ENCODE results near the gene FKBP14.

Gene FKBP14

DNA sequence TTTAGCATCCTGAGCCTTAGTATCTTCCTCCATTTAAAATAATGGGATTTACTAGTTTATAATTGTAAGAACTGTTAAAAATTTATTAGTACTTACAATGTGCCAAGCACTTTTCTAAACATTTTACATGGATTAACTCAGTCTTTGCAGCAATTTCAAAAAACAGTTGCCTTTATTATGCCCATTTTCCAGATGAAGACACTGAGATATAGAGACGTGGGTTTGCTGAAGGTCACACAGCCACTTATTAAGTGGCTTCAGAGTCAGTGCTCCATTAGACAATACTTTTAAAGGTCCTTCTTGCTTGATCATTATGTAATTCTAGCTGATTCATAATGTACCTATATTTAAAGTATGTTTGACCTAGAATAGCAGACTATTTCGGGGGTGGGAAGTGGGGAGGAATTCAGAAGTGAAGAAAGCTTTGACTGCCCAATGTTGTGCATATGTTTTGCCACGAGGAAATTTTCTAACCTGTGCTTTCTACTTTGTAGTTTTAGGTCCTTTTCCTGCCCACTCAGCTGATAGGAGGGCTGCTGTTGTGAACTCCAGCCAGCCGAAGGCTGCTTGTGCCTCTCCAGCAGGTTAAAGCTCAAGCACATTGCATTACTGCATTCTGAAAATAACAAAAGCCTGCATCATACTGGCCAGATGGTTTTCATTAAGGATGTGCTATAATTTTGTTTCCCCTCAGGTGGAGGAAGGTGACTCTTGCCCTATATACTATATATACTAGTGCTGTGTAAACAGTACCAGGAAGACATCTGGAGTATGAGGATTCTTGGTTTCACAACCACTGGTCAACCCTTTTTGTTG, 6.0 kb upstream of the FKBP14 start:
- no peak for DNase-seq

DNA sequence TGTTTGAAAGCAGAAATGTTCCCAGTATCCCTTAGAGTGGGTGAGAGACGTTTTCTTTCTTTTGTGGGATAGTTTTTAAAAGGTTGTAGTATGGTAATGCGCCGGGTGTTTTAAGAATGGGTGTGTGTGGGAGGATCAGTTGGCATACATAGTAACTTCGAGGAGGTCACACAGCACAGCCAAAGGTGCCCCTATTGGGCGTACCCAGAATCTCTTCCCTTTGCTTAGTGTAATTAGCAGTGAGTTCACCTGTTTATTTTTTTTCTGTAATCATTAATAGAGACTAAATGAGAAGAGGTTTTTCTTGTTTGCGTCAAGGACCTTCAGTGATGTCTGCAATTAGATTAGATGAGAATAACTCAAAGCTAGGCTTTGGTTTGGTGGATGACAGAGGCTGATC, 3.2 kb upstream of the FKBP14 start:
- peak; percentile 21 for DNase-seq

DNA sequence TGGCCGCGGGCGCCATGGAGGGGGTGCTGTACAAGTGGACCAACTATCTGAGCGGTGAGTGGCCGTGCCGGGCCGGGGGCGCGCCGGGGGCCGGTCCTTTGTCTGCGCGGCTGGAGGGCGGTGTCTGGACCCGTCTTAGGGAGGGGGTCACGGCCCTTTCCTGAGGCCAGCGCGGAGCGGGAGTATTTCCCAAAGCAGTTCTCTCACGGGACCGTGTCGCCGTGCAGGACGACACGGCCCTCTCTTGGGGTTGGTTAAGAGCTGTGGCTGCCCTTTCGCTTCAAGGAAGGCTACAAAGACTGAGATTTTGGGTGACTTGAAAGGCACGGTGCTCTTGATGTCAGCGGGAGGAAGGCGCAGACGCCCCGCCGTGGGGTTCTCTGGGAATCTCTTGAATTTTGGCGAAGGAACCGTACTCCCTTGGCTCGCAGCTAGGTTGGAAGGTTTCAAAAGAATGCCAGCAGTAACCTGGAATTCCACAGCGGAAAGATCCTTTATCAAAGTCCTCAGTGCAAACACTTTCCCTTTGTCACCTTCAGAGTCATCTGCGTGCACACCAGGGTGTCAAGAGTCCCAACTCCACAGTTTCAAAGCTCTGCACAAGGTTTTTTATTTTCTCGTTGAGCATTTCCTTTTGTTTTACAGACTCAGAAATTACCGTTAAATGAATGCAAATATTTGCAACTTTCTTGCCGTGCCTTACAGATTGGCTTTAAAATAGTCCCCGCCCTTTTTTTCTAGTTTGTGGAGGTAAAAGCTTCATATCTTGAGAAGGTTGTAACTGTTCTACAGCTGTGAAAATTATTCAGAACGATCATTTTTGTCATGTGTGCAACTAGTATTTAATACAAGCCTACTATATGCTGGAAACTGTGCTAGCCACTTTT, 2.5 kb upstream of the FKBP14 start:
- DNase-seq, result peak; percentile 33

DNA sequence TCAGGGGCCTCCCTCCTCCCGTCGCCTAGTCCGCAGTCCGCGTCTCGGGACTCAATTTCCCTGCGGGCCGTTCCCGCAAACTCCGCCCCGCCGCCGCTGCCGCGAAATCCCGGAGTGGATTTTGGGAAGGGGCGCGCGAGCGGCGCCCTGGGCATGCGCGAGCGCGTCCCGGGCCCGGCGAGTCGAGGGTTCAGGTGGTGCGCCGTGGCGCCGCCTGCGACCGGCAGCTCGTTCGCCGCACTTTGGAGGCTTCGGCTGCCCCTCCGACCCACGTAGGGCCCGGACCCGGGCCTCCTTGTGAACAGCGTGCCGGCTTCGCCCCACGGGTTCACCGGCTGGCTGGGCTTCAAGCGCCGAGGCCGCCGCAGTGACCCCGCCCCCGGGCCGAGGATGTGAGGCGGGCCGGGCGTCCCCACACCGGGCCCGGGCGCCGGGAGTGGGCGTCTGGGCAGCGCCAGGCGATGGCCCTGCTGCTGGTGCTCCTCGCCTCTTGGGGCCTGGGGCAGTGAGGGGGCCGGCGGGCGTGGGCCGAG, 1.8 kb upstream of the FKBP14 start, which contains the start of gene PLEKHA8:
Gene PLEKHA8 (plus strand): TSS at position 197 of the 533 bp plus-strand sequence. CDS start 351 bp downstream, outside the sequence.
- peak; percentile 92 for DNase-seq

DNA sequence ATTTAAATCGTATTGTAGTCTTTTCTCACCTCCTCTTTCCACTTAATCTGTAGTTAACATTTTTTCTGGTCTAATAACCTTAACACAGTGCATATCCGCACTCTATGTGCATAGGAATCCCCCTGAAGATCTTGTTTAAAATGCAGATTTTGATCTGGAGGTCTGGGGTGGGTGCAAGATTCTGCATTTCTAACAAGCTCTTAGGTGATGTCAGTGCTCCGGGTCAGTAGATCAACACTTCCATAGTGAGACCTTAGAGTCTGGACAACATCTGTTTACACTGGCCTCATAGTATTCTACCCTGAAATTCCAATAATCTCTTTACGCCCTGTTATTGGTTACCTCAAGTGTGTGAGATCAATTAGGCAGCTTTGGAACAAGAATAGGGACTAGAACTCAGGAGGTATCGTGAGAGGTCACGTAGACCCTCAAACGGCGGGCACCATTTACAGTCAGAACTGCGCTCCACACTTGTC, 1.3 kb upstream of the FKBP14 start:
- DNase-seq, result peak; percentile 4

DNA sequence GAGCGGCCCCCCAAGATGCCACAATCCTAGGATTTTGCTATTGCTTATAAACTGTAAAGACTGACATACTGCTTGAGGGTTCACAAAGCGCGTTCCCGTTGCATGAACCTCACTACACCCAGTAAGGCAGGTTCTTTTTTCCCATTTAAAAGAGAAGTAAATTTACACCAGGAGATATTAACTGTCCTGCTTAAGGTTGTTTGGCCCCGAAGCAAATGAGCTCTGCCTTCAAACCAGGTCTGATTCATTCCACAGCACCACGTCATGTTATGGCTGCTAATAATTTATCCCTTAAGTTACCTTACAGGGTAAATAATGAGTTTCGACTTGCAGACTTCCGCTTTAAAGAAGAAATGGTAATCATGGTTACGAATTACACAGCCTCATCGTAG, 559 bp upstream of the FKBP14 start:
- DNase-seq, result peak; percentile 53

DNA sequence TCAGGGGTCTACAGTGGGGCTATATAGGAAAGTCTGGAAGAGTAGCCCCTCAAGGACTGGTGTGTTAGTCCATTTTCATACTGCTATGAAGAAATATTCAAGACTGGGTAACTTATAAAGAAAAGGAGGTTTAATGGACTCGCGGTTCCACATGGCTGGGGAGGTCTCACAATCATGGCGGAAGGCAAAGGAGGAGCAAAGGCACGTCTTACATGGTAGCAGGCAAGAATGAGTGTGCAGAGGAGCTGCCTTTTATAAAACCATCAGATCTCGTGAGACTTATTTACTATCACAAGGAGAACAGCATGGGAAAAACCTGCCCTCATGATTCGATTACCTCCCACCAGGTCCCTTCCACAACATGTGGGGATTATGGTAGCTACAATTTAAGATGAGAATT, 3.0 kb downstream of the FKBP14 start:
- DNase-seq, result no peak

DNA sequence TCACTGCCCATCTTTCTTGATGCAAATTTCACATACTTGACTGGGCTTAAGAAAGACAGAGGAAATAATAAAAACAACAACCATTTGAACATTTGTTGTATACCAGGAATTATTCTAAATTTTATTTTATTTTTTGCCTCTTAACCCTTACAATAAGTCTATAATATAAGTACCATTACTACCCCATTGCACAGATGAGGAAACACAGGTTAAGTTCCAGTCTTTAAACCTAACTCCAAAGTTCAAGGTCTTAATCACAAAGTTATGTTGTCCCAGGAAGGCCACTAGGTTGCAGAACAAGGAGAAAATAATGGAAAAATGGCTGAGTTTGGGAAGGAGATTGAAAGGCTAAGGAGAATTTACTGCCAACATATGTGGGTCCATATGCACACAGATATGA, 3.5 kb downstream of the FKBP14 start:
- no peak for DNase-seq

DNA sequence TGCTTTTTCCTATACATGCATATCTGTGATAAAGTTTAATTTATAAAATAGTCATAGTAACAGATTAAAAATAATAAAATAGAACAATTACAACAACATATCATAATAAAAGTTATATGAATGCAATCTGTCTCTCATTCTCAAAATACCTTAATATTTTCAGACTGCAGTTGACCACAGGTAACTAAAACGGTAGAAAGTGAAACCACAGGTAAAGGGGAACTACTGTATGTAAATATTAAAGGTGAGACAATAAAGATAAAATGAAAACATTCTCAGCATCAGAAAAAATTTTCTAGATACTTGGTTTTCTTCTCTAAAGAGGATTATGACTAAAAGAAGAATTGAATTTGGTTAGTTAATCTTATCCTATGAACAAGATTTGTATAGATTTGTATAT, 6.0 kb downstream of the FKBP14 start:
- DNase-seq, result no peak

DNA sequence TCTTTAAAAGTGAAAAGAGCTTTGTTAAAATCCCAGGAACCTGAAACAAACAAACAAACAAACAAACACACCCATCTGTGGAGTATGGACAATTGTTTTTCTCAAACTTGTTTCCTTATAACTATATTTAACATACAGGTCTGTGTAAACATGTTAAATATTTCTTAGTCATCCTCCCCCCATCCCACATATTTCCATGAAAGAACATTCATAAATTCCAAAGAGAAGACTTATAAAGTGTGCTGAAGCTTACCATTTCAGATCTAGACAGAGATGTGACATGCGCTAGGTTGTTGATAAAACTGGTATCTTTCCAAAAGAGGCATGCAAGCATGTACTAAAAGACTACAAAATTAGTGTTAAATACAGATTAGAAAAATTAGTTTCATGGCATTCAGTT, 6.5 kb downstream of the FKBP14 start:
- DNase-seq, result no peak

DNA sequence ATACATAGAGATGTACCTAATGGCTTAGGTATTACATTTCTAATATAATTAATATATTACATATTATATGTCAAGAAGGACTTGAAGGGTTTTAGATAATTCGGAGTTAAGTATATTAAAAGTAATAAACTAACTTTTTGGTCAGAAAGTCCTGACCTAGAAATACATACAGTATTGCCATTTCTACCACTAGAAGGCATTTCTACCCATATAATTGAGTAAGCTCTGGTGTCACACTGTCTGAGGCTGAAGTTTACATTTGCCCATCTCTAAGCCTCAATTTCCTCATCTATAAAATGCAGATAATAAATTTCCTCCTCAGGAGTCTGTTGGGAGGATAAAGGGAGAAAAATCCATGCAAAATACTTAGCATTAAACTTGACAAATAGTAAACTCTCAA, 7.1 kb downstream of the FKBP14 start:
- no peak for DNase-seq

DNA sequence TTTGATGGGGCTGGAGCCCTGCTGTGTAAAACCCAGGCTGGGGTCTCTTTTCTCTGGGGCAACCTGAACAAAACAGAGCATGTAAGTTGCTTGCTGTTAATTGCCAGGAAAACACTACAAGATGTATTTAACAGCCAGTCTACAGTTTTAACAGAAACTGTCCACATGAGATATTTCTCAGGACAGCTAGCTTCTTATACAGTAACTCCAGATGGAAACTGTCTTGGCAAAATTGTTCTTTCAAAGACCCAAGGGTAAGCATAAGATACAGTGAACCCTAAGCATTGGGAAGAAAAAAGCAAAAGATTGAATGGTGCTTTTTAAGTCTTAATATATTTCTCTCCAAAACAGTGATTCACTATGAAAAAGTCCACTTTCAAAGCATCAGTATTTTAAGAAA, 8.1 kb downstream of the FKBP14 start:
- no peak for DNase-seq

DNA sequence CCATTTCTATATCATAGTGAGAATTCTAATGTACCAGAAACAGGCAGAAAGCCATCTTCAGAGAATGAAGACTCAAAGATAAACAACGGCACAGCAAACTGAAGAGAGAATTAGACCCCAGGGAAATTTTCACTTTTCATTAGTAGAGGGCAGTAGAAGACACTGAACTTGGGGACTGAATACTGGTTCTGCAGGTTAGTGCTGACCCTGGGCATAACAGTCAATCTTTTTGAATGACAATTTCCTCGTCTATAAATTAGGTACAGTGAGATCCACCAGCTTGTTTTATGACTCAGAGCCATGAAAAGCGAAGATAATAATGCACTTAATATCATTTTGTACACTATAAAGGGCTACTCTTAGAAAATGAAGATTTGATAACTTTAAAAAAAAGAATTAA, 13.7 kb downstream of the FKBP14 start:
- no peak for DNase-seq

DNA sequence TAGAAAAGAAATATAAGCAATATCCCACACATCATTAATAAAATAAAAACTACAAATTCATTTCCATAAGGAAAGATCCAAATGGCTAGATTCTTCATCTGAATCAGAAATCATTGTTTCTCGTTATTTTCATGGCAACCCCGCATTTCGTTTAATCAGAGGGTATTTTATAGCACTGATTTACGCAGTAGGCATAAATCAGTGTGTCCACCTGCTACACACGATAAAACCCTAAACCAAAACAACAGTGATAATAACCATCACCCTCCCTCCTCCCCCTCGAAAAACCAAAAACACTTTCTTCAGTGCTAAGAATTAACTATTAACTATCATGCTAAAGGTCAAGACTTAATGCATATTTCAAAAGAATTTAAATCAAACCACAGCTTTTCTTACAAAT, 16.5 kb downstream of the FKBP14 start:
- no peak for DNase-seq

DNA sequence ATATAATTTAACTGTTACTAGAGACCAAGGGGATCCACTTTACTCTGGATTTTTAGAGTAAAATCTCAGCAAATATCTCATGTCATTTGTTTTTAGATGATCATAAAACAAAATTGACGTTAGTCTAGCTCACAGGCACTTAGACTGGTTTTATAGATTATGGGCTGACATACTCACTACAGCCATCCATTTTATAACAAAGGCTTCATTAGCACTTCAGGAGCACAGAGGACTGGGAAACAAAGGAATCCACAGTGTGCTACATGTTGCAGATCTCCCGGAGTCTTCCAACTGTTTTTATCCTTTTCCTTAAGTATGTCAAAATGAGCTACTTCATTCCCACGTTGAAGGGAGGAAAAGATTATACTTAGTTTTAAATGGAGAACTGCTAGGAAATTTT, 21.0 kb downstream of the FKBP14 start:
- no peak for DNase-seq

DNA sequence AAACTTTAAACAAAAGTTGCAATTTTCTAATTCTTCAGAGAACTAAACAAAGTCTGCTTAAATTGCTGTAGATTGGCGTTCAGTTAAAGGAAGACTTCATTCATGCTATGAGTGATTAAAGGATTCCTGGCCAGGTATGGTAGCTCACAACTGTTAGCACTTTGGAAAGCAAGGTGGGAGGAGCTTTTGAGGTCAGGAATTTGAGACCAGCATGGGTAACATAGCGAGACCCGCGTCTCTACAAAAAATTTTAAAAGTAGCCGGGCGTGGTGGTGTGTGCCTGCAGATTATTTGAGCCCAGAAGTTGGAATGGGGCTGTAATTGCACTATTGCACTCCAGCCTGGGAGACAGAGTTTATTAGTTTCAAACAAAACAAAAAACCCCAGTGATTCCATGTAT, 23.4 kb downstream of the FKBP14 start:
- no peak for DNase-seq

DNA sequence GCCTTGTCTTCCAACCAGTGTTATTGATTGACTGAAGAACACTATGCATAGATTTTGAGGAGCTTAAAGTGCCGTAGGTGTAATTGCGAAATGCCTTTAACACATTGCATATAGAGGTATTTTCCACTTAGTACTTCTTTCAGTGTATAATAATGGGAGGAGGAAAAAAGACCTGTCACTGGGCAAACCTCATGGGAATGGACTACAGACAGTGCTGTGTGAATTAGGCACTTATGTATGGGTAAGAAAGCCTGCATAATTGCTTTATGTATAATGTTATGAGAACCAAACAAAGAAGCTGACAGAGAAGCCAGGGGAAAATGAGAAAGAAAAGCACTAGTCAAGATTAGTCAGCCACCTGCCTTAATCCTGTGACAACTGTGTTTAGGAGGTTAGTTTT, 24.5 kb downstream of the FKBP14 start:
- DNase-seq, result no peak

DNA sequence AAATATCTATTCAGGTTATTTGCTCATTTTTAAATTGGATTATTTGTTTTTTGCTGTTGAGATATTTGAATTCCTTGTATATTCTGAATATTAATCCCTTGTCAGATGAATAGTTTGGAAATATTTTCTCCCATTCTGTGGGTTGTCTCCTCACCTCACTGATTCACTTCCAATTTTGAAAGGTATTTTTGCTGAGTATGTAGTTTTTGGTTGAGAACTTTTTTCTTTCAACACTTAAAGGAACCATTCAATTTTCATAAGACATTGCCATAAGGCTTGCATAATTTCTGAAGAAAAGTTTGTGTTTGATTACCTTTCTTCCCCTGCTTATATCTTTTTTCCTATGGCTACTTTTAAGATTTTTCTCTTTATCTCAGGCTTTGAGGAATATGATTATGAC, 28.0 kb downstream of the FKBP14 start:
- no peak for DNase-seq

DNA sequence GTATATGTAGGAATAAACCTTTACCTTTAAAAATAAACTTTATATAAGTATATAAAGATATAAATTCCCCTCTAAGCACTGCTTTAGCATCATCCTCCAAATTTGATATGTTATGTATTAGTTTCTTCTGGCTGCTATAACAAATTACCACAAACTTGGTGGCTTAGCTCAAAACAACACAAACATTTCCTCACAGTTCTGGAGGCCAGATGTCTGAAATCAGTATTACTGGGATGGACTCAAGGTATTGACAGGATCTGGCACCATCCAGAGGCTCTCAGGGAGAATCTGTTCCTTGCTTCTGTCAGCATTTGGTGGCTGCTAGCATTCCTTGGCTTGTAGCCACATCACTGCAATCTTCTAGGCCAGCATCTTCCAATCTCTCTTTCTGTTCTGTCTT, 30.2 kb downstream of the FKBP14 start:
- no peak for DNase-seq

DNA sequence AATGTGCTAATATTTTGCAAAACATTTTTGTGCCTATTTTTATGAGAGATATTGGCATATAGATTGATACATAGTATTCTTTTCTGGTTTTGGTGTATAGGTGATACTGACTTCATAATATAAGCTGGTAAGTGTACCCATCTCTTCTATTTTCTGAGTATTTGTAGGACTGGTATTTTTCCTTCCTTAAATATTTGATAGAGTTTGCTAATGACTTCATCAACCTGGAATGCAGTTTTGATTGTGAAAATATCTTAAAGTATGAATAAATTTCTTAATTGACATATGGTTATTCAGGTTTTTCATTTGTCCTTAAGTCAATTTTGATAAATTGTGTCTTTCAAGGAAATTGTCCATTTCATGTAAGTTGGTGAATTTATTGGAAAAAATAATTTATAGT, 30.9 kb downstream of the FKBP14 start:
- DNase-seq, result no peak

DNA sequence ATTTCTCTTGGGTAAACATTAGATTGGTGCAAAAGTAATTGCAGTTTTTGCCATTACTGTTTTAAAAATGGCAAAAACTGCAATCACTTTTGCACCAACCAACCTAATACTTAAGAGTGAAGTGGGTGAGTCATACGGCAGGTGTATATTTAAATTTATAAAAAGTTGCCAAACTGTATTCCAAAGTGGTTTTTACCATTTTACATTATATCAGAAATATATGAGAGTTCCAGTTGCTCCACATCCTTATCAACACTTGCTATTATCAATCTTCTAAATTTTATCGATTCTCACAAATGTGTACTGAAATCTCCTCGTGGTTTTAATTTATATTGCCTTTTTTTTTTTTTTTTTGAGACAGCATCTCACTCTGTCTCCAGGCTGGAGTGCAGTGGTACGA, 33.4 kb downstream of the FKBP14 start:
- no peak for DNase-seq

DNA sequence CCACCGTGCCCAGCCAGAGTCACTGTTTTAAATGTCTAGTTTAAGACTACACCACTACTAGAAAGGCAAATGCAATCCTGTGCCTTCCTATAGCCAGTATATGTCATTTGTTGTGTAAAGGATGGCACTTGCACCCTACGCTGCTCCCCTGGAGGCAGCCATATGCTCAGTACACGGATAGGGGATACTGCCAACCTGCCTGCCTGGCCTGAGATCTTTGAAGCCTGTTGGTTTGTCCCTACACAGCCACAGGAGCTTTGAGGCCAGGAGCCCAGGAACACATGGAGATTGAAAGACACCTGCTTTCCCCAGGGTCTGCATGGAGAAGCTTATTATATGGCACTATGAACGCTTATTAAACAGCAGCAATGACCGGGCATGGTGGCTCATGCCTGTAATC, 34.6 kb downstream of the FKBP14 start:
- no peak for DNase-seq

DNA sequence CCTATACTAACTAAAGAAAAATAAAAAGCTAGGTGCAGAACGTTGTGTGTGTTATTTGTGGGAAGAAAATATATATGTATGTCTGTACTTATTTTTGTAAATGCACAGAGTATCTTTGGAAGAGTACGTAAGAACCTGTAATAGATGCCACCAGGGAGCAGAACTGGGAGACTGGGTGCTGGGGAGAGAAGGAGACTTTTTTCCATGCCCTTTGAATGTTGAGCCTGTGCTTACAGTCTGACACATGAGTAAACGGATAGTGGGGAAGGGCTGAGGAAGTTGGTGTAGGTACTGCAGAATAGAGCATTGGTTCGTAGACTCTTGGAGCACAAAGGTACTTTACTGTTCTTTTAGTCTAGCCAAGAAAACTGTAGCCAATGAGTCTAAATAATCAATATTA, 35.6 kb downstream of the FKBP14 start:
- DNase-seq, result no peak
